SK-N-SH treated with all-trans-retinoic acid at 6 μM for 48 hours (cell line): Measurements from ENCODE around the gene SEMG1.

ENCODE experiments used
- ATAC-seq: fragments of 200-7000 bp; cut with Tn5 transposase; 3 replicates; pipeline ENCODE4 v1.9.1; 2020; ENCODE audit warnings: mild to moderate bottlenecking, moderate library complexity
- ARNTL ChIP-seq: fragments of 450-650 bp; formaldehyde crosslinking; IDR thresholded peaks from 2 replicates; pipeline ENCODE4 v1.5.0; 2020; ENCODE audit warnings: low read depth, mild to moderate bottlenecking, moderate library complexity, borderline replicate concordance
- BACH2 ChIP-seq: fragments of 250-450 bp; sonication (Bioruptor Pico); IDR thresholded peaks from 2 replicates; pipeline ENCODE4 v1.9.0; 2021; ENCODE audit warnings: mild to moderate bottlenecking, borderline replicate concordance
- CREB5 ChIP-seq: fragments of 250-450 bp; sonication (Bioruptor Pico); IDR thresholded peaks from 2 replicates; pipeline ENCODE4 v1.5.1; 2020; ENCODE audit warnings: low read depth, mild to moderate bottlenecking, moderate library complexity
- CSDC2 ChIP-seq: fragments of 250-450 bp; sonication (Bioruptor Pico); IDR thresholded peaks from 2 replicates; pipeline ENCODE4 v1.5.0; 2020; ENCODE audit warnings: mild to moderate bottlenecking, moderate library complexity
- CSRNP3 ChIP-seq: fragments of 250-450 bp; sonication (Bioruptor Pico); IDR thresholded peaks from 2 replicates; pipeline ENCODE4 v1.5.1; 2021; ENCODE audit warnings: mild to moderate bottlenecking, moderate library complexity
- ESRRG ChIP-seq: fragments of 250-450 bp; sonication (Bioruptor Pico); IDR thresholded peaks from 2 replicates; pipeline ENCODE4 v1.6.1; 2021; ENCODE audit warnings: mild to moderate bottlenecking
- GLIS3 ChIP-seq: fragments of 250-450 bp; sonication (Bioruptor Pico); IDR thresholded peaks from 2 replicates; pipeline ENCODE4 v1.5.0; 2020; ENCODE audit warnings: mild to moderate bottlenecking, moderate library complexity
- ISL1 ChIP-seq: fragments of 250-450 bp; sonication (Bioruptor Pico); IDR thresholded peaks from 2 replicates; pipeline ENCODE4 v2.1.2; 2022; ENCODE audit warnings: mild to moderate bottlenecking, moderate library complexity
- OSR1 ChIP-seq: fragments of 250-450 bp; sonication (Bioruptor Pico); IDR thresholded peaks from 2 replicates; pipeline ENCODE4 v1.8.0; 2022; ENCODE audit warnings: moderate library complexity, mild to moderate bottlenecking, inconsistent platforms
- POU6F1 ChIP-seq: fragments of 250-450 bp; sonication (Bioruptor Pico); IDR thresholded peaks from 2 replicates; pipeline ENCODE4 v1.8.0; 2021; ENCODE audit warnings: low read depth, mild to moderate bottlenecking, moderate library complexity, borderline replicate concordance
- PPARA ChIP-seq: fragments of 250-450 bp; sonication (Bioruptor Pico); IDR thresholded peaks from 2 replicates; pipeline ENCODE4 v1.5.0; 2020; ENCODE audit warnings: mild to moderate bottlenecking, borderline replicate concordance
- RARB ChIP-seq: fragments of 250-450 bp; sonication (Bioruptor Pico); IDR thresholded peaks from 2 replicates; pipeline ENCODE4 v1.8.0; 2021; ENCODE audit warnings: mild to moderate bottlenecking, moderate library complexity
- SNAI2 ChIP-seq: fragments of 250-450 bp; sonication (Bioruptor Pico); IDR thresholded peaks from 2 replicates; pipeline ENCODE4 v1.5.0; 2020; ENCODE audit warnings: mild to moderate bottlenecking, moderate library complexity
- TCF4 ChIP-seq: fragments of 250-450 bp; sonication (Bioruptor Pico); IDR thresholded peaks from 2 replicates; pipeline ENCODE4 v1.8.0; 2021; ENCODE audit warnings: mild to moderate bottlenecking, moderate library complexity, borderline replicate concordance
- TOX ChIP-seq: fragments of 250-450 bp; sonication (Bioruptor Pico); IDR thresholded peaks from 2 replicates; pipeline ENCODE4 v1.8.0; 2021; ENCODE audit warnings: mild to moderate bottlenecking, moderate library complexity, borderline replicate concordance
- TSHZ2 ChIP-seq: fragments of 250-450 bp; sonication (Bioruptor Pico); IDR thresholded peaks from 2 replicates; pipeline ENCODE4 v1.5.0; 2020; ENCODE audit warnings: mild to moderate bottlenecking, moderate library complexity
- ZC3H10 ChIP-seq: fragments of 250-450 bp; sonication (Bioruptor Pico); IDR thresholded peaks from 2 replicates; pipeline ENCODE4 v1.5.1; 2021; ENCODE audit warnings: mild to moderate bottlenecking, moderate library complexity
- ZFP3 ChIP-seq: fragments of 250-450 bp; sonication (Bioruptor Pico); IDR thresholded peaks from 2 replicates; pipeline ENCODE4 v1.5.0; 2020; ENCODE audit warnings: mild to moderate bottlenecking, moderate library complexity
- ZFP30 ChIP-seq: fragments of 450-650 bp; formaldehyde crosslinking; IDR thresholded peaks from 2 replicates; pipeline ENCODE4 v1.5.0; 2022; ENCODE audit warnings: mild to moderate bottlenecking, moderate library complexity
- ZNF565 ChIP-seq: fragments of 450-650 bp; formaldehyde crosslinking; conservative IDR thresholded peaks from 2 replicates; pipeline ENCODE4 v1.5.0; 2020; ENCODE audit warnings: low read depth, mild to moderate bottlenecking, moderate library complexity
- ZNF70 ChIP-seq: fragments of 450-650 bp; formaldehyde crosslinking; IDR thresholded peaks from 2 replicates; pipeline ENCODE4 v1.5.0; 2020; ENCODE audit warnings: mild to moderate bottlenecking, moderate library complexity
- ZNF8 ChIP-seq: fragments of 450-650 bp; formaldehyde crosslinking; IDR thresholded peaks from 2 replicates; pipeline ENCODE4 v1.5.0; 2020; ENCODE audit warnings: mild to moderate bottlenecking, moderate library complexity

The SEMG1 gene

GRCh38 chr20:45229264-45230056 lies 22.6 kb downstream of the SEMG1 start:
- ATAC-seq, result peak; percentile 38; the same call in 2 of the 3 replicates

GRCh38 chr20:45230631-45231030 lies 23.8 kb downstream of the SEMG1 start:
- no peak for ATAC-seq
- no peak for TF ChIP-seq POU6F1 (CRISPR knock-in tag)
- no peak for TF ChIP-seq TCF4
- TF ChIP-seq ESRRG (CRISPR knock-in tag), result no peak
- no peak for TF ChIP-seq GLIS3 (CRISPR knock-in tag)
- no peak for TF ChIP-seq SNAI2 (CRISPR knock-in tag)
- no peak for TF ChIP-seq CREB5
- no peak for TF ChIP-seq CSDC2 (CRISPR knock-in tag)
- no peak for TF ChIP-seq PPARA (CRISPR knock-in tag)
- TF ChIP-seq TOX (CRISPR knock-in tag), result no peak
- no peak for TF ChIP-seq ZNF8 (CRISPR knock-in tag)
- no peak for TF ChIP-seq RARB (CRISPR knock-in tag)
- no peak for TF ChIP-seq ARNTL (CRISPR knock-in tag)
- no peak for TF ChIP-seq CSRNP3 (CRISPR knock-in tag)
- no peak for TF ChIP-seq ISL1 (CRISPR knock-in tag)
- no peak for TF ChIP-seq ZFP3 (CRISPR knock-in tag)
- TF ChIP-seq ZFP30 (CRISPR knock-in tag), result no peak
- TF ChIP-seq ZNF565 (CRISPR knock-in tag), result no peak

More at GRCh38 chr20:45229264-45230056, 22.6 kb downstream of the SEMG1 start:
- TF ChIP-seq CREB5, result no peak
- TF ChIP-seq ESRRG (CRISPR knock-in tag), result no peak
- no peak for TF ChIP-seq ISL1 (CRISPR knock-in tag)
- TF ChIP-seq ZNF565 (CRISPR knock-in tag), result no peak
- no peak for TF ChIP-seq BACH2 (CRISPR knock-in tag)
- TF ChIP-seq ZNF70 (CRISPR knock-in tag), result no peak
- TF ChIP-seq TSHZ2 (CRISPR knock-in tag), result no peak
- TF ChIP-seq TCF4, result no peak
- TF ChIP-seq RARB (CRISPR knock-in tag), result no peak
- TF ChIP-seq ZFP30 (CRISPR knock-in tag), result no peak
- no peak for TF ChIP-seq OSR1
- no peak for TF ChIP-seq ZFP3 (CRISPR knock-in tag)
- no peak for TF ChIP-seq ARNTL (CRISPR knock-in tag)
- no peak for TF ChIP-seq GLIS3 (CRISPR knock-in tag)

- TF ChIP-seq ZNF565 (CRISPR knock-in tag), result no peak
- TF ChIP-seq ISL1 (CRISPR knock-in tag), result no peak
- TF ChIP-seq TSHZ2 (CRISPR knock-in tag), result no peak
- TF ChIP-seq SNAI2 (CRISPR knock-in tag), result no peak
- no peak for TF ChIP-seq ZC3H10 (CRISPR knock-in tag)
- no peak for TF ChIP-seq TCF4
- TF ChIP-seq ZNF70 (CRISPR knock-in tag), result no peak
- no peak for TF ChIP-seq CREB5
- no peak for TF ChIP-seq OSR1
- ATAC-seq, result no peak
Observed at GRCh38 chr20:45235995-45236394, 29.2 kb downstream of the SEMG1 start.
